Type B pancreatic cell (in vitro differentiated cells): ENCODE results near the gene ATP7B. TPM values are rescaled to one million over a fixed set of nuclear protein-coding genes. Genes with fewer than 3 reads are reported as not detected.
A peak's percentile ranks its signal among the peaks of the same experiment; 100 is the strongest.

Experiments
- DNase-seq: peaks from one replicate; pipeline ENCODE4 v3.0.0; 2021; ENCODE audit warnings: mixed read lengths; ENCODE audit not compliant: unreplicated experiment; ENCODE audit errors: extremely low spot score
- H3K27ac Mint-ChIP-seq: 2 replicates; pipeline ENCODE4 v1.8.0; 2021; ENCODE audit warnings: mild to moderate bottlenecking, mixed read lengths
- H3K27me3 Mint-ChIP-seq: 2 replicates; pipeline ENCODE4 v1.8.0; 2021; ENCODE audit warnings: mixed read lengths
- H3K36me3 Mint-ChIP-seq: 2 replicates; pipeline ENCODE4 v1.8.0; 2021; ENCODE audit warnings: mixed read lengths
- H3K4me1 Mint-ChIP-seq: one replicate; pipeline ENCODE4 v1.8.0; 2021; ENCODE audit warnings: mixed read lengths; ENCODE audit not compliant: unreplicated experiment
- H3K4me3 Mint-ChIP-seq: 2 replicates; pipeline ENCODE4 v1.8.0; 2021; ENCODE audit warnings: mild to moderate bottlenecking, mixed read lengths
- H3K9me3 Mint-ChIP-seq: 2 replicates; pipeline ENCODE4 v1.8.0; 2021; ENCODE audit warnings: mixed read lengths
- total RNA-seq: library from RNA; stranded (reverse); gene quantifications from 2 replicates; pipeline ENCODE4 v1.2.1, GENCODE V29; 2021; ENCODE audit warnings: low replicate concordance
- TF ChIP-seq, protein P1 (sequence below): fragments of 200-600 bp; sonication (generic); conservative IDR thresholded peaks from 2 replicates; pipeline ENCODE4 v1.5.0; 2021; ENCODE audit warnings: antibody characterized with exemption, mild to moderate bottlenecking

Gene ATP7B
- total RNA-seq, 1 donor from 2014 or later = 27.7 TPM

DNA sequence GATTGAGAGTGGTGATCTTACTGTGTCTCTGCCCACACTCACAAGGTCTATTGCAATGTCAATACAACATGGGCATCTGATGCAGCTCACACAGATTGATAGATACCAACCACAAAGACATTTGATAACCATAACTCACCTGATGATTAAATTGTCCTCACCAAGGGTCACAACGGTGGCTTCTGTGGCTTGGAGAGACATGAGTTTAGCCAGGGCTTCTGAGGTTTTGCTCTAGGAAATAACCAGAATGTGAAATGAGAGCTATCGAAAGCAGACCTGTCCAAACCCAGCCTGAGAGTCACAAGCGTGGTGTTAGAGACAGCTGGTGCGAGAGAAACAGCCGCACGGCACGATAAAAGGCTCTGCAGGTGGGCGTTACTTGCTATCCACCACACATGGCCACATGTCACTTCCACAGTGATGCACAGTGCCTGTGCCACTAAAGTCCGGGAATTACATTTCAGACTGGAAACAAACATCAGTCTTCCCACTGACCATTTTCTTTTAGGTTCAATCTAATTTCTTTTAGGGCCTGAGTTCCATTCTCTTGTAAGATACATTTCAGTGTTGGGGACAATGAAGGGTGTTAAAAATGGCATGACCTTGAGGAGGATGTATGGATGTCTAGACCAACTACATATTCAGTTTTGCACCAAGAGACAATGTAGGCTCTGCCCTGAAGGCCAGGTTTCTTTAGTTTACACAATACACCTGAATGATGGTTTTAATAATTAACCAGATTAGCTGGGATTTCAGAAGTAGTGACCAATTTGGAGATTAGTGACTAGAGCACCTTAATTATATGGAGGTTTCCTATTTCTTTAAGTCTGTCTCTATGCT is 53.7 kb downstream of the ATP7B start:
- Mint-ChIP-seq H3K36me3 (peaks cover 7% of the 10 kb centered on the region), H3K4me3 (no peak overlapping the region), H3K4me1 (peaks cover 8% of the 10 kb centered on the region), H3K27me3 (no peaks in the 10 kb centered on the region), H3K27ac (peak overlapping the region; percentile 77), H3K9me3 (no peaks in the 10 kb centered on the region)
- no peak for DNase-seq
- TF ChIP-seq, protein P1, sequence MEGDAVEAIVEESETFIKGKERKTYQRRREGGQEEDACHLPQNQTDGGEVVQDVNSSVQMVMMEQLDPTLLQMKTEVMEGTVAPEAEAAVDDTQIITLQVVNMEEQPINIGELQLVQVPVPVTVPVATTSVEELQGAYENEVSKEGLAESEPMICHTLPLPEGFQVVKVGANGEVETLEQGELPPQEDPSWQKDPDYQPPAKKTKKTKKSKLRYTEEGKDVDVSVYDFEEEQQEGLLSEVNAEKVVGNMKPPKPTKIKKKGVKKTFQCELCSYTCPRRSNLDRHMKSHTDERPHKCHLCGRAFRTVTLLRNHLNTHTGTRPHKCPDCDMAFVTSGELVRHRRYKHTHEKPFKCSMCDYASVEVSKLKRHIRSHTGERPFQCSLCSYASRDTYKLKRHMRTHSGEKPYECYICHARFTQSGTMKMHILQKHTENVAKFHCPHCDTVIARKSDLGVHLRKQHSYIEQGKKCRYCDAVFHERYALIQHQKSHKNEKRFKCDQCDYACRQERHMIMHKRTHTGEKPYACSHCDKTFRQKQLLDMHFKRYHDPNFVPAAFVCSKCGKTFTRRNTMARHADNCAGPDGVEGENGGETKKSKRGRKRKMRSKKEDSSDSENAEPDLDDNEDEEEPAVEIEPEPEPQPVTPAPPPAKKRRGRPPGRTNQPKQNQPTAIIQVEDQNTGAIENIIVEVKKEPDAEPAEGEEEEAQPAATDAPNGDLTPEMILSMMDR = no peak

DNA sequence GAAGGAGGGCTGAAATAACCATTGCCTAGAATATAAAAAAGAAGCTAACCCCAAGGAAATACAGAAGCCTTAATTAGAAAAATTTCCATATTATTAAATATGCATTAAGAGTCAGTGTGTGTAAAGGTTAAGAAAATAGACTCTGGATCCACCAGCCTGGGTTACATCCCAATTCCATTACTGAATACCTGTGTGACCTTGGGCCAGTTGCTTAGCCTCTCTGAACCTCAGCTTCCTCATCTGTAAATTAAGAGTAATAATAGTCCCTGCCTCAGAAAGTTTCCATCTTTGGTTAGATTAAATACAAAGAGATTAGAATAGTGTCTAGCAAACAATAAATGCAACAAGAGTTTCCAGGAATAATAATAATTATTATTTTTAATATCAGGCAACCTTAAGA is 54.5 kb downstream of the ATP7B start:
- no peaks in the 10 kb centered on the region for H3K9me3 Mint-ChIP-seq
- TF ChIP-seq, protein P1 = no peak
- DNase-seq = no peak
- peaks cover 8% of the 10 kb centered on the region for H3K4me1 Mint-ChIP-seq
- H3K4me3 Mint-ChIP-seq = no peak overlapping the region
- H3K27ac Mint-ChIP-seq = no peak overlapping the region
- H3K36me3 Mint-ChIP-seq = peaks cover 7% of the 10 kb centered on the region
- no peaks in the 10 kb centered on the region for H3K27me3 Mint-ChIP-seq

DNA sequence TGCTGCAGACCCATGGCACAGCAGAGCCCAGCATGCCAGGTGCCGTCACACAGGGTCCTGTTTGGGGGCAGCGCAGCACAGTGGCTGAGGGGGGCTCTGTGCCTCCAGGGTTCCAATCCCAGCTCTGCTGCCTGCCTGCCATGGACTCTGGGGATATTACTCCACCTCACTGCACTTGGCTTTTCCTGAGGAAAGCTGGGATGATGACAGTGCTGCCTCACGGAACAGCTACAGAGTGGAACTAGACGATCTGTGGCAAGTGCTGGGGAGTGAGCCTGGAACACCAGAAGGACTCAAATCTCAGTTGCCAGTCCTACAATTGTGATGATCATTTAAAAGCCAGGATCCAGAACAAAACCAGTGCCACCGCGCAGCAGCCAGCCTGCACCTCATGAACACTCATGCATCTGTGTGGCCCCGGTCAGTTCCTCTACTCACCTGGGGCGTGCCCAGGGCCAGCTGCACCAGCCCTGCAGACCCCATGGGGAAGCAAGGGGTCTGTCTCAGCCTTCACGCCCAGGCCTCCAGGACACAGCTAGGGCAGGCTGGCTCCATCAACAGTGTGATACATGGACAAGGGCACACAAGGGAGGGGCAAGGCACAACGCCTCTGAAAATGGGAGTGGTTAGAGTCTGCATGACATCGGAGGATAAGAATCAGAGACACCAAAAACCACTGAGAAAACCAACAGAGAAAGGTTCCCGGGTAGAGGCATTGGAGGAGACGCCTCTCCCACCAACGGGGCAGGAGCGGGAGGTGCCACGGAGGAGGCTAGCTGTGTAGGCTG is 55.2 kb downstream of the ATP7B start:
- TF ChIP-seq, protein P1 = no peak
- H3K36me3 Mint-ChIP-seq = peaks cover 7% of the 10 kb centered on the region
- no peak overlapping the region for H3K4me3 Mint-ChIP-seq
- no peak for DNase-seq
- H3K9me3 Mint-ChIP-seq = no peaks in the 10 kb centered on the region
- no peaks in the 10 kb centered on the region for H3K27me3 Mint-ChIP-seq
- no peak overlapping the region for H3K27ac Mint-ChIP-seq
- H3K4me1 Mint-ChIP-seq = peaks cover 8% of the 10 kb centered on the region

DNA sequence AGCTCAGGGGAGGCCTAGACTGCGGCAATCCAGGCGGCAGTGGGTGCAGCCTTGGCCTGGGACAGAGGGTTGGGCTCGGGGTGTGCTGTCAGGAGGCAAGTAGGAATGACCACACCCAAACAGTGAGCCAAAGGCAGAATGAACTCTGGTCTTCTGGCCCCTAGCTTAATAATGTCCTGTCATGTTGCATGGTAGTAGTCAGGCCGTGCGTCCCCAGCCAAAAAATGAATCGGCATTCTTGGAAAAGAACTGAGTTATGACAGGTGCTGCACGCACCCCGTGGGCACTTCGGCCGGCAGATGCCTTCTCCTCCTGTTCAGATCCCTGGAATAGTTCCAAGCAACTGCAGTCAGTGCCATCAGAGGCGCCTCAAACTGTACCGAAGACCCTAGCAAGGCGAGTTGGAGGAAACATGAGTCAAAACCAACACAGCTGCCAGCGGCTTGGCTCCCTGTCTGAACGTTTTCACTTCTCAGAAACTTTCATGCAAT is 55.9 kb downstream of the ATP7B start:
- Mint-ChIP-seq H3K27me3 (no peaks in the 10 kb centered on the region), H3K9me3 (no peaks in the 10 kb centered on the region), H3K4me3 (no peak overlapping the region), H3K36me3 (peaks cover 7% of the 10 kb centered on the region), H3K27ac (no peak overlapping the region), H3K4me1 (peaks cover 8% of the 10 kb centered on the region)
- no peak for DNase-seq
- TF ChIP-seq, protein P1 = no peak

DNA sequence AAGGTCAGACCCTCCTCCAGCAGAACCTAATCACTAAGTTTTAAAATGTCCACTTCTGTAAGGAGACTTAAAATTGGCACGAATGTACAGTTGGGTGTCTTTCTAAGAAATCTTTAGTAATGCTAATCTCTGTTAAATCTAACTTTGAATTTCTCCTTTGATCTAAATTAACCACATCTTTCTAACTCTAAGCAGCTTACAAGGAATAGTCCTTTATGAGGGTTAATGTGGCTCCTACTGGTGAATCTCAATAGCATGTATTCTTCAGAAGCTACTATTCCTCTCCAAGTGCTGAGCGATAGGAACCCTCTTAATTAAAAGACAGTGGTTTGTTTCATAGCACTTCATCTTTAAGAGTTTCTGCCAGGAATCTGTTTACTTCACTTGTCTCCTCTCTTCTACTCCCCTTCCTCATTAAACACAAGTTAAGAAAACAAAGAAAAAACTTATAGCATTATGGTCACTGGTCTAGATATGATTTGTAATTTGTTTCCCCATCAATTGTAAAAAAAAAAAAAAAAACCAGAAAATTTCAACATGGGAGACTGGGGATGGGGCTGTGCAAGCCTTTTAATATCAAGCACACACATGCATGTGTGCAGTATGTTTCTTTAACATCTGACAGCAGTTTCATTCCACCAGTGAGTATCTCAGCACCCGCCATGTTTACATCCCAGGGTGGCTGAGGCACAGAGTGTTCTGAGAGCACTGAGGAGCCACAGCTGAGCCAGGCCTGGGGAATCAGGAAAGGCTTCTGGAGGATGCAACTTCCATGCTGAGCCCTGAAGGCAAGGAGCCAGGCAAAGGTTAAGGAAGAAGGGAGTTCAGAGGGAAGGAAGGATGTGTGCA is 57.7 kb downstream of the ATP7B start:
- Mint-ChIP-seq H3K27me3 (no peaks in the 10 kb centered on the region), H3K9me3 (no peaks in the 10 kb centered on the region)

More for the DNA sequence above, 57.7 kb downstream of the ATP7B start:
- H3K36me3 Mint-ChIP-seq = peaks cover 7% of the 10 kb centered on the region
- TF ChIP-seq, protein P1 = no peak
- DNase-seq = no peak
- no peak overlapping the region for H3K4me3 Mint-ChIP-seq
- peaks cover 8% of the 10 kb centered on the region for H3K4me1 Mint-ChIP-seq
- H3K27ac Mint-ChIP-seq = no peak overlapping the region
